ENCODE results near the gene NAT16. TPM values are rescaled to one million over a fixed set of nuclear protein-coding genes. Genes with fewer than 3 reads are reported as not detected.
A peak's percentile ranks its signal among the peaks of the same experiment; 100 is the strongest.
"Not testable (repeated sequence)": the region's sequence is repeated elsewhere in the genome, so short reads cannot be mapped to it uniquely, and the experiment has no call there.

NAT16 gene
- total RNA-seq, 1 experiment from 2014 or later = not detected

- no peak for DNase-seq (ENCODE audit: low spot score)
Observed at GRCh38 chr7:101202603-101202918, 22.5 kb upstream of the NAT16 start.

- no peak for DNase-seq (ENCODE audit: low spot score)
Observed at GRCh38 chr7:101201695-101202602, 21.9 kb upstream of the NAT16 start.

- DNase-seq (ENCODE audit: low spot score) = no peak
Observed at GRCh38 chr7:101200862-101201599, 20.9 kb upstream of the NAT16 start, which contains the start of gene MOGAT3. Gene MOGAT3 (minus strand): TSS chr7:101201036. CDS start chr7:101200854, 182 bp downstream.

- DNase-seq (ENCODE audit: low spot score) = no peak
Observed at GRCh38 chr7:101200504-101200861, 20.4 kb upstream of the NAT16 start.

GRCh38 chr7:101199522-101199921 is 19.4 kb upstream of the NAT16 start:
- DNase-seq (ENCODE audit: low spot score) = not testable (repeated sequence)

GRCh38 chr7:101198476-101198875 is 18.4 kb upstream of the NAT16 start:
- DNase-seq (ENCODE audit: low spot score) = no peak

- no peak for DNase-seq (ENCODE audit: low spot score)
Observed at GRCh38 chr7:101197991-101198390, 17.9 kb upstream of the NAT16 start.

- no peak for DNase-seq (ENCODE audit: low spot score)
Observed at GRCh38 chr7:101195884-101196283, 15.8 kb upstream of the NAT16 start.

- no peak for DNase-seq (ENCODE audit: low spot score)
Observed at GRCh38 chr7:101189109-101189508, 9.0 kb upstream of the NAT16 start.

- DNase-seq (ENCODE audit: low spot score) = no peak
Observed at GRCh38 chr7:101186844-101187428, 6.8 kb upstream of the NAT16 start.

GRCh38 chr7:101186194-101186593 is 6.1 kb upstream of the NAT16 start:
- DNase-seq (ENCODE audit: low spot score) = no peak

GRCh38 chr7:101185258-101185839 is 5.3 kb upstream of the NAT16 start:
- DNase-seq (ENCODE audit: low spot score) = no peak

GRCh38 chr7:101179713-101180112 is 380 bp downstream of the NAT16 start:
- no peak for DNase-seq (ENCODE audit: low spot score)

- no peak for DNase-seq (ENCODE audit: low spot score)
Observed at GRCh38 chr7:101179117-101179516, 976 bp downstream of the NAT16 start.

- no peak for DNase-seq (ENCODE audit: low spot score)
Observed at GRCh38 chr7:101177644-101178043, 2.4 kb downstream of the NAT16 start.

- DNase-seq (ENCODE audit: low spot score) = no peak
Observed at GRCh38 chr7:101175664-101176063, 4.4 kb downstream of the NAT16 start.

GRCh38 chr7:101174322-101174854 is 5.7 kb downstream of the NAT16 start:
- DNase-seq (ENCODE audit: low spot score) = no peak

GRCh38 chr7:101173752-101174244 is 6.3 kb downstream of the NAT16 start:
- DNase-seq (ENCODE audit: low spot score) = no peak

- DNase-seq (ENCODE audit: low spot score) = peak; percentile 90
Observed at GRCh38 chr7:101172854-101173751, 7.0 kb downstream of the NAT16 start.

GRCh38 chr7:101172005-101172853 is 7.9 kb downstream of the NAT16 start:
- DNase-seq (ENCODE audit: low spot score) = no peak

Data from H4 (cell line).